ENCODE data around the gene ADRA2B.

Gene ADRA2B

GRCh38 chr2:96153291-96153713, 36.9 kb upstream of the ADRA2B start:
- FAIRE-seq, result no peak
- DNase-seq (ENCODE audit: insufficient read length, low spot score), result no peak
- no peak for TF ChIP-seq CTCF (IDR thresholded peaks at IDR 0.05; ENCODE audit: insufficient read depth, missing control alignments)

DNA sequence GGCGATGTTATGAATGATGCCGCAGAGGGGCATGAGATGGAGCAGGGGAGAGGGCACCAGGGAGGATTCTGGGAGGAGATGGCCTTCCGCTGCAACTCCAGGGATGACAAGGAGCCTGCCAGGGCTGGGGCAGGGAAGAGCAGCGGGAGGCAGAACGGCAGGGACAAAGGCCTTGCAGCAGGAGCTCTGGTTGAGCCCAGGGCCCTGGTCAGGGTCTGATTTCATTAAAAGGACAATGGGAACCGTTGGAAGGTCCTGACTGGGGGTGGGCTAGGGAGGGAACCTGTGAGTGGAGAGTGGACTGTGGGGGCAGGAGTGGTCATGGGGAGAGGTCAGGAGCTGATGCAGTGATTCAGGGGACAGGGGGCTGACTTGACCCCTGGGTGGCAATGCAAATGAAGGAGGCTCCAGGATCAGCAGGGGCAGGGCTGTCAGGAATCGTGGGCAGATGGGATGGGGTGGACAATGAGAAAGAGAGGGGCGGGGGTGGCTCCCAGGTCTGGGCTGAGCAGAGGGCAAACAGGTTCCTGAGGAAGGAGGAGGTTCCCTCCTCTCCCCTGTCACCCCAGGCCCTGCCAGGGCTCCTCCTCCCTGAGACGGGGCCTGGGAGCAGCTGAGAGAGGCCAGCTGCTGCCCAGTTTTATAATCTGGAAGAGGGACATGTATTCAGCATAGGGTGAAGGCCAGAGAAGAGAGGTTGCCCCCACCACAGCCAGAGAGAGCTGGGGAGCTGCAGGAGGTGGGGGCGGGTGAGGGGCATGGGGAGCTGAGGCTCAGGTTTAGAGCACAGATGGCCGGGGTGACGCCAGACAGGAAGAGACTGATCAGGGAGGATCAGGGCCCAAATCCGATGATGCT, 36.2 kb upstream of the ADRA2B start:
- TF ChIP-seq CTCF (IDR thresholded peaks at IDR 0.05; ENCODE audit: insufficient read depth, missing control alignments), result no peak
- FAIRE-seq (peak; percentile 35), DNase-seq (ENCODE audit: insufficient read length, low spot score) (peak; percentile 78)

DNA sequence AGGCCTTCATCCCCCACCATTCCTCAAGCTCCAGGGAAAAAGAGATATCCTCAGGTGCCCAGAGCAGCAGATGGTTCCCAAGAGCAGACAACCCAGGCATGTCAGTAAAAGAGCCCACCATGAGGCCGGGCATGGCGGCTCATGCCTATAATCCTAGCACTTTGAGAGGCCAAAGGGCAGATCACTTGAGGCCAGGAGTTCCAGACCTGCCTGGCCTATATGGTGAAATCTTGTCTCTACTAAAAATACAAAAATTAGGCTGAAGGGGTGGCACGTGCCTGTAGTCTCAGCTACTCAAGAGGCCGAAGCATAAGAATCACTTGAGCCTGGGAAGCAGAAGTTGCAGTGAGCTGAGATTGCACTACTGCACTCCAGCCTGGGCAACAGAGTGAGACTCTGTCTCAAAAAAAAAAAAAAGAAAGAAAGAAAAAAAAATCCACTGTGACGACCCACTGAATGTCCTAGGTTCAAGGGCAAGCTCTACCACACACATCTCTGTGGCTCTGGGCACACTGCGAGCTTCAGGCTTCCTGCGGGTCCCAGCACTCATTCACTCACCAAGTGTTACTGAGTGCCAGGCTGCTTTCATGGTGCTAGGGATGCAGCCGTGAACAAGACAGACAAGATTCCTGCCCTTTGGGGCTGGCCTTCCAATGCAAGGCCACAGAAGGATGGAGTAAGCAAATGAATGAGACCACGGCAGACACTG, 35.4 kb upstream of the ADRA2B start:
- FAIRE-seq (no peak), DNase-seq (ENCODE audit: insufficient read length, low spot score) (no peak)
- no peak for TF ChIP-seq CTCF (IDR thresholded peaks at IDR 0.05; ENCODE audit: insufficient read depth, missing control alignments)

DNA sequence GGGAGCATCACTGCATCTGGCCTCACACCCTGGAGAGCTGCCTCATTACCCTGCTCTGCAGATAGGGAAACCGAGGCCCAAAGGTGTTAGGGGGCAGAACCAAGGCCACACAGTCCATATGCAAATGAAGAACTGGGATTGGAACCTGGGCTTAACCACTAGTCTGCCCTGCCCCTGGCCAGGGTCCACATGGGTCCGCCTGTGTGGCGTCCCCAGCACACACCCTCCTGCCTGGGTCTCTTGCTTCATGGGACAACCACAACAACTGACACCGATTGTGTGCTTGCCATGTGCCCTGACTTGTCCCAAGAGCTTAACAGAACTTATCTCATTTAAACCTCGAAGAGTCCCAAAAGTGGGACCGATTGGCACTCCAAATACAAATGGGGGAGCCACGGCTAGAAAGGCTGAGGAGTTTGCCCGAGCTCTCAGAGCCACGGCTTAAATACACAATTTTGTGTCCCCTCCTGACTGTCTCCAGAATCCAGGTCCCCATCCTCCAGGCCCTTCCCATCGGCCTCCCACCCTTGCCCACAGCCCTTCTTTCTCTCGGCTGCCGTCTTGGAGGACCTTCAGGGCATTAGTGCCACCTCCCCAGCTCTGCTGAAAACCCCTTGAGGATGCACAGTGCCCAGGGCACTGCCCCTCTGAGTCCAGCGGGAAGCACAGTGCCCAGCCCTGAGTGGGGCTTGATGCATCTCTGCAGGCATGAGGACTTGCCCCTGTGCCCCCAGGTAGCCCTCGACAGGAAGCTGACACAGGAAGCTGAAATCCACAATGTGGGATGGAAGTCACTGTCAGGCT, 34.6 kb upstream of the ADRA2B start:
- no peak for FAIRE-seq
- TF ChIP-seq CTCF (IDR thresholded peaks at IDR 0.05; ENCODE audit: insufficient read depth, missing control alignments), result no peak
- no peak for DNase-seq (ENCODE audit: insufficient read length, low spot score)

GRCh38 chr2:96150007-96150640, 33.8 kb upstream of the ADRA2B start:
- DNase-seq (ENCODE audit: insufficient read length, low spot score) (no peak), FAIRE-seq (no peak)
- TF ChIP-seq CTCF (IDR thresholded peaks at IDR 0.05; ENCODE audit: insufficient read depth, missing control alignments), result no peak

DNA sequence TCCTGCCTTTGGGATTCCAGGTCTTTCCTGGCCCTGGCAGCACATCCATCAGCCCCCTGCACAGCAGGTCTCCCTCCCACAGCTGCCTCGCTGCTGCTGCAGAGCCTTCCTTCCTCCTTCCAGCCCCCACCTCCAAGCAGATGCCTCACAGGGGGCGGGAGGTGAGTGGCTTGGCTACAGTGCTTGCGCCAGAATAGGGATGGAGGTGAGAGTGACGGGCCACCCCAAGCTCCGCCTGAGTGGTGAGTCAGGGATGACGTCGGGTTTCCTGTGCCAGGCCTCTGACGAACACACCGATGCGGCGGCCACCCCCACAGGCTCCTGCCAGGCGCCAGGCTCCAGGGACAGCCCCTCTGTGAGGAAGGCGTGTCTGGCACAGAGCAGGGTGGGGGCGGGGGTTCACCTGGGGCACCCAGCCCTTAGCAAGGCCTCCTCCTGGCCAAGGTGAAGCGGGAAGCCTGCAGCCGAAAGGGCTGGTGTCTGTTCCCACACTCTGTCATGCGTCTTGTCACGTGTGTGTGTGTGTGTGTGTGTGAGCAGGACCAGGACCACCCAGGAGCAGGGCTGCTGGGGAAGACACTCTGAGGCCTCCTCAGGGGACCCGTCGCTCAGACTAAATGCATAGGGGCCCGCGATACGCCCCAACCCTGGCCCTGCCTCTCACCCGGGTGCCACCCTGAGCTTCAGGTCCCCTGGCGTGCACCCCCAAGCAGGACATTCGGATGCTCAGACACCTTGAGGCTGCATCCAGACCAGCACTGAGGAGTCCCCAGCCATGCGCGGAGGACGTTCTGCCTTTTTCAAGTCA, 32.2 kb upstream of the ADRA2B start:
- TF ChIP-seq CTCF (IDR thresholded peaks at IDR 0.05; ENCODE audit: insufficient read depth, missing control alignments), result no peak
- no peak for DNase-seq (ENCODE audit: insufficient read length, low spot score)
- FAIRE-seq, result no peak
